PC-3 (cell line): Measurements from ENCODE around the gene ATG2A. TPM values are rescaled to one million over a fixed set of nuclear protein-coding genes. Genes with fewer than 3 reads are reported as not detected.

Experiments used
- ATAC-seq: fragments of 200-7000 bp; cut with Tn5 transposase; 2 replicates; pipeline ENCODE4 v1.9.1; 2020; ENCODE audit warnings: mild to moderate bottlenecking, moderate library complexity
- BruUV-seq: library from RNA; stranded (reverse); fragments of 400-500 nt; replicated peaks from 2 replicates; lab custom pipeline; 2021; lab: Mats Ljungman, UMichigan
- CTCF ChIA-PET: fragments of 300-600 bp; sonication (Branson Sonifier 250); formaldehyde crosslinking; loops from one replicate; lab custom pipeline; 2022; ENCODE audit warnings: antibody characterized with exemption; lab: Charles Lee
- POLR2A ChIA-PET: fragments of 300-600 bp; sonication (Branson Sonifier 250); formaldehyde crosslinking; loops from one replicate; lab custom pipeline; 2022; ENCODE audit warnings: antibody characterized with exemption; ENCODE audit not compliant: unreplicated experiment; lab: Charles Lee
- DNase-seq: peaks from one replicate; pipeline ENCODE4 v3.0.0-alpha.2; 2015
- H2AFZ ChIP-seq: fragments of 300-600 bp; sonication (generic); 2 replicates; pipeline ENCODE4 v1.6.0; 2016; ENCODE audit warnings: antibody characterized with exemption, low read length
- H3F3A ChIP-seq: fragments of 300-600 bp; sonication (generic); one replicate; pipeline ENCODE4 v1.6.0; 2017; ENCODE audit warnings: antibody characterized with exemption, low read length, control low read depth, mild to moderate bottlenecking; ENCODE audit not compliant: unreplicated experiment
- H3K27ac ChIP-seq: fragments of 300-600 bp; sonication (generic); 2 replicates; pipeline ENCODE4 v1.5.1; 2016; ENCODE audit warnings: mild to moderate bottlenecking, low read length
- H3K27me3 ChIP-seq: fragments of 300-600 bp; sonication (generic); 2 replicates; pipeline ENCODE4 v1.6.1; 2016; ENCODE audit warnings: low read length, mixed read lengths
- H3K36me3 ChIP-seq: fragments of 300-600 bp; sonication (generic); 2 replicates; pipeline ENCODE4 v1.6.1; 2016; ENCODE audit warnings: low read depth, mixed run types, low read length, mixed read lengths
- H3K4me1 ChIP-seq: fragments of 300-600 bp; sonication (generic); 2 replicates; pipeline ENCODE4 v1.5.1; 2016; ENCODE audit warnings: low read length; ENCODE audit not compliant: insufficient read depth
- H3K4me2 ChIP-seq: fragments of 300-600 bp; sonication (generic); 2 replicates; pipeline ENCODE4 v1.6.0; 2016; ENCODE audit warnings: low read length
- H3K4me3 ChIP-seq: fragments of 300-600 bp; sonication (generic); 2 replicates; pipeline ENCODE4 v1.5.1; 2016; ENCODE audit warnings: mild to moderate bottlenecking, low read length, mixed read lengths
- H3K79me2 ChIP-seq: fragments of 300-600 bp; sonication (generic); 2 replicates; pipeline ENCODE4 v1.6.1; 2017; ENCODE audit warnings: low read length, mixed read lengths
- H3K9ac ChIP-seq: fragments of 300-600 bp; sonication (generic); 2 replicates; pipeline ENCODE4 v1.6.0; 2016; ENCODE audit warnings: mild to moderate bottlenecking, low read length
- H3K9me2 ChIP-seq: fragments of 300-600 bp; sonication (generic); replicated peaks from 2 replicates; pipeline ENCODE4 v1.6.1; 2016; ENCODE audit warnings: mixed run types, low read length, mixed read lengths
- H3K9me3 ChIP-seq: fragments of 300-600 bp; sonication (generic); 2 replicates; pipeline ENCODE4 v1.6.1; 2016; ENCODE audit warnings: low read length, mixed read lengths
- H4K20me1 ChIP-seq: fragments of 300-600 bp; sonication (generic); 2 replicates; pipeline ENCODE4 v1.6.1; 2016; ENCODE audit warnings: low read length, mixed read lengths
- CTCF ChIP-seq: fragments of 300-600 bp; sonication (generic); conservative IDR thresholded peaks from 2 replicates; pipeline ENCODE4 v1.5.1; 2017; ENCODE audit warnings: antibody characterized with exemption, low read depth, mild to moderate bottlenecking, low read length
- EZH2 ChIP-seq: fragments of 300-600 bp; sonication (generic); IDR thresholded peaks from one replicate; pipeline ENCODE4 v1.6.1; 2017; ENCODE audit warnings: antibody characterized with exemption, mild to moderate bottlenecking, low read length; ENCODE audit not compliant: unreplicated experiment
- EZH2phosphoT487 ChIP-seq: fragments of 300-600 bp; sonication (generic); IDR thresholded peaks from 2 replicates; pipeline ENCODE4 v1.6.1; 2018; ENCODE audit warnings: mild to moderate bottlenecking, antibody characterized with exemption, low read length, borderline replicate concordance
- intact Hi-C: fragments of 100-400 bp; cut with micrococcal nuclease; formaldehyde crosslinking; loops from 2 replicates; pipeline ENCODE4 v1.9.0; 2023
- total RNA-seq: library from RNA; depleted of rRNA; stranded (reverse); fragments of >200 nt; gene quantifications from 2 replicates; pipeline ENCODE4 v1.2.3, GENCODE V29; 2014

Gene ATG2A
- total RNA-seq, 1 experiment from 2014 or later: 45.6 TPM

- ChIA-PET CTCF (no interaction called here), POLR2A (no interaction called here)
- no peaks in the 10 kb centered on the region for H3F3A ChIP-seq
- TF ChIP-seq CTCF (no peak), EZH2 (no peak), EZH2phosphoT487 (no peak)
- H3K79me2 ChIP-seq: peaks cover 31% of the 10 kb centered on the region
- no peaks in the 10 kb centered on the region for H4K20me1 ChIP-seq
- H3K9me2 ChIP-seq: no peaks in the 10 kb centered on the region
- BruUV-seq: no TSS peak
- no peaks in the 10 kb centered on the region for H3K27me3 ChIP-seq
- no peaks in the 10 kb centered on the region for H3K9me3 ChIP-seq
- DNase-seq: no peak
- no peak for ATAC-seq
- peaks cover 31% of the 10 kb centered on the region for H3K36me3 ChIP-seq
- intact Hi-C loops: no loop called here
- no peak overlapping the region for H2AFZ ChIP-seq
- H3K4me3 ChIP-seq: no peak overlapping the region
- H3K4me1 ChIP-seq: peaks cover 47% of the 10 kb centered on the region
- no peak overlapping the region for H3K27ac ChIP-seq
- H3K9ac ChIP-seq: no peak overlapping the region
- no peak overlapping the region for H3K4me2 ChIP-seq
Observed at GRCh38 chr11:64850979-64851567, 65.9 kb downstream of the ATG2A start.

DNA sequence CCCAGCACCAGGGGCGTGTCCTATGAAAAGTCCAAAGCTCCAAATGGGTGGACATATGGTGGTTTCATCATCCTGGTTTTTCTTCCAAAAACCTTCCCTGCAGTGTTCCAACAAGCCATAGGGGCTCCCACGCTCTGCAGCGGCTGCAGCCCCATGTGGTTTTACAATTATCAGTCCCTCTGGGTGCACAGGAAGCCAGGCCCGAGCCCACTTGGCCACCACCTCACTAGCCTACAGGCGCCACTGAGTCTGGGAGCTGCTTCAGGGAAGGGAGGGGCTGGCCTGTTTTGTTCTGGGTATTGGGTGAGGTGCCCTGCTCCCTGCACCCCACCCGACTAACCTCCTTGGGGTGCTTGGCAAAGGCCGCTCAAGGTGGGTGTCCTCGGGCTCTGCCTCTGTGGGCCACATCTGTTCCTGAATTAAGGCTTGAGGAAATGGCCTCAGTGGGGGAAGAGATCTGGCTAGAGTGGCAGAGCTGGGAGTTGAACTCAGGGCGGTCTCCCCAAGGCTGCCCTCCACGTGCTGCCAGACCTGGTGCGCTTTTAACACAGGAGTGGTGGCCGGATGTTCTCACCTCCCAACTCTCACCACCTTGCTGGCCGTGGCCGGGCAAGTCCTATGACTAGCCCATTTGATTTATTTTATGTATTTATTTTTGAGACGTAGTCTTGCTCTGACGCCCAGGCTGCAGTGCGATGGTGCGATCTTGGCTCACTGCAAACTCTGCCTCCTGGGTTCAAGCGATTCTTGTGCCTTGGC, 67.2 kb downstream of the ATG2A start:
- Histone ChIP-seq H3K79me2 (peaks cover 22% of the 10 kb centered on the region), H3K4me1 (peaks cover 38% of the 10 kb centered on the region), H3K9ac (no peak overlapping the region), H3K4me3 (no peak overlapping the region), H4K20me1 (no peaks in the 10 kb centered on the region), H2AFZ (no peak overlapping the region), H3K9me3 (no peaks in the 10 kb centered on the region), H3K27me3 (no peaks in the 10 kb centered on the region), H3K4me2 (no peak overlapping the region), H3K36me3 (peaks cover 24% of the 10 kb centered on the region), H3K9me2 (no peaks in the 10 kb centered on the region), H3F3A (no peaks in the 10 kb centered on the region), H3K27ac (no peak overlapping the region)
- POLR2A ChIA-PET: interaction anchor here (0.7 kb wide), 1 partner anchor 19 kb away, joined by 7 read pairs; no protein-coding TSS in a partner anchor
- TF ChIP-seq EZH2phosphoT487 (no peak), CTCF (no peak)
- ATAC-seq (no peak), DNase-seq (no peak)
- intact Hi-C loops: loop anchor here (5.0 kb wide), 1 partner anchor 158 kb away; no protein-coding TSS in a partner anchor
- no TSS peak for BruUV-seq
- CTCF ChIA-PET: interaction anchor here (0.6 to 3.6 kb wide), 3 partner anchors 19 to 146 kb away, joined by 3 to 20 read pairs (median 17); no protein-coding TSS in a partner anchor
